EL (cell line): ENCODE results near the gene C10orf62.
"Not testable (repeated sequence)": the region's sequence is repeated elsewhere in the genome, so short reads cannot be mapped to it uniquely, and the experiment has no call there.

ENCODE experiments used
- DNase-seq: peaks from one replicate; pipeline ENCODE4 v3.0.0-alpha.2; 2016

Gene C10orf62, protein sequence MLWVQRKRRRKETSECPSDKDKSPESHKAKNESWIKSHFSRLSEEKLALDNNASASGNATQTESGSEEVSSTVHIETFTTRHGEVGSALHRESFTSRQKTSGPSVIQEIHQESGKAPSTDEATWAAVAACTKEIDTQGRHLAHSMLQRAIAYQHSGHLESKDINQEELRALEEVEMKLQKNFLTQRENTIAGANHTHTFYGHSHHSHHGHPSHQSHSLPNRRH

GRCh38 chr10:97589479-97589878 lies at the start of gene C10orf62:
C10orf62 (plus strand) TSS chr10:97589721; CDS start chr10:97589898, 177 bp downstream.
- no peak for DNase-seq

DNA sequence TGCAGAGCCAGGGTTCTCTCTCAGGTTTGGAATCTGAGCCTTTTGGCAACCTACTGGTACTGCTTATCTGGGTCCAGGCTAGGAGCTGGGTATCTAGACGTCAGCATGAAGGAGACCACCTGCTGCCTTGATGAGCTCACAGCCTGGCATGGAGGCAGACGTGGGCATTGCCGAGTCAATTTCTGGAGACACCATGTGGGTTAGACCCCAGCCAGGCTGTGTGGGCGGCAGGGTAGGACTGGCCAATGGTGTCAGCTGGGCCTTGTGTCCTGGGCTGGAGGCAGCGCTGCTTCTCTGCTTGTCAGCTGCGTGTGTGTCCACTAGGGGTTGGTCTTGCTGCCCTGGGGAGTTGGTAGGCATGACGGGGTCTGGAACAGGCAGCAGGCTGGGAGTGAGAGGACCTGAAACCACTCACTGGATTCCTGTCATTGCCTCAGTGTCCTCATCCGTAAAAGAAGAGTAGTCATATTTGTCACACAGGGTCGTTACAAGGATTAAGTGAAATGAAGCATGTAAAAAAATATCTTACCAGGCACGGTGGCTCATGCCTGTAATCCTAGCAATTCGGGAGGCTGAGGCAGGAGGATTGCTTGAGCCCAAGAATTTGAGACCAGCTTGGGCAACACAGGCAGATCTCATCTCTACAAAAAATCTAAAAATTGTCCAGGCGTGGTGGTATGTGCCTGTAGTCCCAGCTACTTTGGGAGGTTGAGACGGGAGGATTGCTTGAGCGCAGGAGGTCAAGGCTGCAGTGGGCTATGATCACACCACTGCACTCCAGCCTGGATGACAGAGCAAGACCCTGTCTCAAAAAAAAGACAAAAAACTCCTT lies 48.6 kb upstream of the C10orf62 start:
- DNase-seq: no peak

- peak; percentile 92 for DNase-seq
Observed at GRCh38 chr10:97542169-97543024, 47.1 kb upstream of the C10orf62 start.

- DNase-seq: peak; percentile 97
Observed at GRCh38 chr10:97543025-97543546, 46.4 kb upstream of the C10orf62 start.

DNA sequence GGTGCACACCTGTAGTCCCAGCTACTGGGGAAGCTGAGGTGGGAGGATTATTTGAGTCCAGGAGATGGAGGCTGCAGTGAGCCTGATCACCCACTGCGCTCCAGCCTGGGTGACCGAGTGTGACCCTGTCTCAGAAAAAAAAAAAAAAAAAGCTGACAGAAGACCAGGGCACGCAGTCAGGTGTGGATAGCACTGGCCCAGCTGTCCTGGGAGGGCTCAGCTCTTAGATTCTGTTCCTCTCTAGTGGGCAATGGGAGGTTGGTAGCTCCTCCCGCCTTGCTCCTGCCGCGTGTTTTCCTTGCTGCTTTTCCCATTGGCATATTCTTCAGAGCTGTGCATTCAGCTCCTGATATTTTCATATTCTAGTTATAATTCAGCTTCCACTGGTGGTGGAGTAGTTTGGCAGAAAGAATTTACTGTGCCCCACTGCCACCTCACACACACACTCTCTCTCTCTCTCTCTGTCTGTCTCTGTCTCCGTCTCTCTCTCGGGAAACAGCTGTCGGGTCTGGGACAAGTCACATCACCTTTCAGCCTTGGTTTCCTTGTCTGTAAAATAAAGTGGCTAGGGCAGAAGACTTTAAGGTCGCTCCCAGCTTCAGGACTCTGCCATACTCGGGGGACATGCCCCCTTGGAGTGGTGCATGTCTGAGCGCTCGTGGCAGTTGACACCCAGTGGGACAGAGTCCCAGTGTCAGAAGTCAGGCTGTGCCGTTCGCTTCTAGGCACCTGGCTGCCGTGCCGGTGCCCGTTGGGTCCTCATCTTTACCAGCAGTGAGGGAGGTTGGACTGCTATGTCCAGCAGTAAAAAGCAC lies 42.9 kb upstream of the C10orf62 start:
- DNase-seq: no peak

GRCh38 chr10:97547271-97547600 lies 42.3 kb upstream of the C10orf62 start:
- no peak for DNase-seq

DNA sequence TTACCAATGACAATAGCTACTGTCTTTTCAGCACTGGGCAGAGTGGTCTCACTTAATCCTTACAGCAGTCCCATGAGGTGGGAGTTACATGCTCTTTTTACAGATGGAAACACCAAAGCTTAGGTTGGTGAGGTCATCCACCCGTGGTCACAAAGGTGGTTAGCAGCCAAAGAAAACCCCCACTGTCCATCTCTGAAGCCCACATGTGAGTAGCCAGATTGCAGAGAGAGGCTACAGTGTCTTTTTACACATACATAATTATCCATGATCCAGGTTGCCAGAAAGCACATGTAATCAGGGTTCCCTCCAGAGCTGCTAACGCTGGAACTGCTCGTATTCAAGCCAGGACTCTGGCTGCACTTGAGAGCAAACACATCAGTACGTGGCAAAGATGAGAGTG lies 41.6 kb upstream of the C10orf62 start:
- DNase-seq: no peak

GRCh38 chr10:97548828-97549455 lies 40.6 kb upstream of the C10orf62 start:
- DNase-seq: no peak

DNA sequence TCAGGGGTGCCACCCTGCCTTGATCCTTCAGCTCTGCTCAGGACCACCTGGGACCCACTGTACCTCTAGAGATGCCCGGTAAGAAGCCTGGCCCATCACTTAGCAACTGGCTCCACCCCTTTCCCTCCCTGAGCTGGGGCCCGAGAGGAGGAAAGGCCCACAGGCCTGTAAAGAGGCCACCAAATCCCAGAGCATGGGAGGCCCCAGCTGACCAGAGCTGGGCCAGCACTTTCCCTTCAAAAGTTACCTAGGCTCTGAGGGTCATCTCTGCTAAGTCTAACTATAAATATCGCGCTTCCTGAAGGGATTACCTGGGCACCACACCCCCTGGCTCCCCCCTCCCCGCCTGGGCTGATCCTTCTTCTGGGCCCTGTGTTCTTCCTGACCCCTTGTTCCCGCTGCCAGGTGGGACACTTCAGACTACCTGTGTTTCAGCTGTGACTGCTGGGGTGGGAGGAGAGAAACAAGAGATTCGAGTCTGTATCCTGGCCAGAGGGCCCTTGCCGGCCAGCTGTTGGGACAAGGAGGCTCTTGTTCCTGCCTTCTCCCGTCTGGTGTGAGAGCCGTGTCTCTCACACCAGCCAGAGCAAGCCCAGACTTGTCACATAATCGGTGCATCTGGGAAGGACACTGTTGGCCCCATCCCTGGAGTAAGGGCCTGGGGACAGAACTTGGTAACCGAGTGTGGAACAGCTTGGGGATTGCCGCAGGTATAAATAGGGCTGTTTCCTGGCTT lies 39.8 kb upstream of the C10orf62 start:
- DNase-seq: no peak

GRCh38 chr10:97550336-97551149 lies 39.0 kb upstream of the C10orf62 start:
- no peak for DNase-seq

DNA sequence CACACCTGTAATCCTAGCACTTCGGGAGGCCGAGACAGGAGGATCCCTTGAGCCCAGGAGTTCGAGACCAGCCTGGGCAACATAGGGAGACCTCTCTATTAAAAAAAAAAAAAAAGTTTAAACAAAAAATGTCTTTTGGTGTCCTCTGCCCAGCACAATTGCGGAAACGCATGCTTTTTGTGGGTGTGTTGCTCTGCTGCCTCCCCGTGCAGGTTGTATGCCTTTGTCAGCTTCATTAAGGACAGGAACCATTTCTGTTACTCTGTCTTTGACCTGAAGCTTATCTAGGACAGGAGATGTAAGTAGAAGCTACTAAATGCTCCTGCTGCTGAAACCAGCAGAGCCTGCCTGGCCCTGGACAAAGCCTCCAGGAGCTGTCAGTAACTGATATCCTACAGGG lies 38.2 kb upstream of the C10orf62 start:
- no peak for DNase-seq

DNA sequence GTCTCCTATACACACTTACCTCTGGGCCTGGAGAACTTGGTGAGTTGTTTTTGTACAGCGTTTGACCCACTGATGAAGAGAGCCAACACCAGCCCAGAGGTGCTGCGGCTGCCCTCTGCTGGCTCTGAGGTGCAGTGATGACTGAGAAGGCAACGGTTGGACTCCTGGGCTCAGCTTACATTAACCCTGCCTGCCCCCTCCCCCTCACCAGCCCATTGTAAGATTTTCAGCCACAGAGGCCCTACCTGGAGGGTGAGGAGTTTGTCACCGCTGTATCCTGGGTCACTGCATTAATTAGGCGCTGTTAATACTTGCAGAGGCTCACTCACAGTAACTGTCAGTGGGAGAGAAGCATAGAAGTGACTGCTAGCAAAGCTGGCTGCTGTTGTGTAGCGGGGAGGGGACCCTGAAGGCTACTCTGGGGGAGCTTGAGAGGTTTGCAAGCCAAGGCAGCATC lies 35.9 kb upstream of the C10orf62 start:
- peak; percentile 71 for DNase-seq

GRCh38 chr10:97554336-97554735 lies 35.2 kb upstream of the C10orf62 start:
- not testable (repeated sequence) for DNase-seq

DNA sequence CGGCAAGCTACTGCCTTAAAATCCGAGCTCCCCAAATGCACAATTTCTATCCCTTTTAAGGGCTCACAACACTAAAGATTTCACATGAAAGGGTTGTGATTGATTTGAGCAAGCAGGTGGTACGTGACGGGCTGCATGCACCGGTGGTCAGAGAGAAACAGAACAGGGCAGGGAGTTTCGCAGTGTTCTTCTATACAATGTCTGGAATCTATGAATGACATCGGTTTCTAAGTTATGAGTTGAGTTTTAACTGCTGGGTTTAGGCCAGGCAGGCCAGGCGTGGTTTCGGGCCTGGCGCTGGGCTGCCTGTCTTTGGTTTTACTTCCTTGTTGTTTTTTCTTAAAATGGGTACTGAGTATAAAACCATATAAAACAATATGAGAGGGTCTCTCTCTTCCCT lies 34.0 kb upstream of the C10orf62 start:
- DNase-seq: not testable (repeated sequence)

DNA sequence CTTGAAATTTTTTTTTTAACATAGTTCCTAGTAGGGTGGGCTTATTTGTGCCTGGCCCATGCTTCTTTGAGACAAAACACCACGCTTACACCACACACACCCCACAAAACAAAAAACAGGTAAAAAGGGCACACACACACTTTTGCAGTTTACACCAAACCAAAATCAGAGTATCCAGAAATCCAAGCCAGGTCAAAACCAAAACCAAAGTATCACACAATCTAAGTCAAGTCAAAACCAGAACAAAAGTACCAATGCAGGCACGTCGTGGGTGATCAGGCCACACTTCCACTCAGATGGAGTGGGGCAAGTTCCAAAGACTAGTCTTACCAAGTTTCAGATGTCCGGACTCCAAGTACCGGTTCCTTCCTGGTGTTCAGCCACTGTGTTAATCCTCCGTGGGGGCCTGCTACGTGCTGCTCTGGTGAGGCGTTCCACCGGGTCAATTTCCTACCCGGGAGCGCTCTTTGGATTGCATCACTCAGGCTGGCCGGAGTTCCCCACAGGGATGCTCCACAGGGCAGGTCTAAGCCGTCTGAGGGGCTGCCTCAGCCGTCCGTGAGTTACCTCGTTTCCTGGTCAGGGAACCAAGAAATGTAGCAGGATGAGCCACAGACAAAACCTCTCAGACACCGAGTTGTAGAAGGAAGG lies 28.7 kb upstream of the C10orf62 start:
- not testable (repeated sequence) for DNase-seq

GRCh38 chr10:97561386-97562077 lies 28.0 kb upstream of the C10orf62 start:
- not testable (repeated sequence) for DNase-seq

DNA sequence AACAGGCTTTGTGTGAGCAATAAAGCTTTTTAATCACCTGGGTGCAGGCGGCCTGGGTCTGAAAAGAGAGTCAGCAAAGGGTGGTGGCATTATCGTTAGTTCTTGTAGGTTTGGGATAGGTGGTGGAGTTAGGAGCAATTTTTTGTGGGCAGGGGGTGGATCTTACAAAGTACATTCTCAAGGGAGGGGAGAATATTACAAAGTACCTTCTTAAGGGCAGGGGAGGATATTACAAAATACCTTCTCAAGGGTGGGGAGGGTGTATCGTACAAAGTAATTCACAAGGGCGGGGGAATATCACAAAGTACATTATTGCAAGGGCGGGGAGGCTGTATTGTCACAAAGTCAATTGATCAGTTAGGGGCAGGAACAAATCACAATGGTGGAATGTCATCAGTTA lies 27.2 kb upstream of the C10orf62 start:
- DNase-seq: not testable (repeated sequence)

DNA sequence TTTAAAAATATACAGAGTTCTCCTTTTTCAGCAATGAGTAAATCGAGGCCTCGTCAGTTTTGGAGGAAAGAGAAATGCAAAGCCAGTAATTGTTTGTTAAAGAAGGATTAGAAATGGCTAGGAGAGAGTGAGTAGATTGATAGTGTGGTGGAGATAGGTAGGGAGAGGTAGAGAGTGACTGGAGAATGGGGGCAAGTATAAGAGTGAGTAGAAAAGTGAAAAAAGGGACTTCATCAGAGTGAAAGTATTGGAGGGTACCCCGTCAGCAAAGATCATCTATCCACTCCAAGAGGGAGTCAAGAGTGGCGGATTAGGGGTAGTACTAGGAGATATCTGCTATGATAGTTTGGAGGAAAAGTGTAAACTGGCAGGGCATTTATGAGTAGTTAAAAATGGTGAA lies 26.2 kb upstream of the C10orf62 start:
- no peak for DNase-seq

GRCh38 chr10:97564776-97565175 lies 24.7 kb upstream of the C10orf62 start:
- no peak for DNase-seq
